HS-27A (cell line): ENCODE data around the gene KRT83.
"Not testable (repeated sequence)": the region's sequence is repeated elsewhere in the genome, so short reads cannot be mapped to it uniquely, and the experiment has no call there.

ENCODE experiments used
- DNase-seq: peaks from one replicate; pipeline ENCODE4 v3.0.0-alpha.2; 2012; ENCODE audit warnings: low read depth, missing footprints

Gene KRT83

DNA sequence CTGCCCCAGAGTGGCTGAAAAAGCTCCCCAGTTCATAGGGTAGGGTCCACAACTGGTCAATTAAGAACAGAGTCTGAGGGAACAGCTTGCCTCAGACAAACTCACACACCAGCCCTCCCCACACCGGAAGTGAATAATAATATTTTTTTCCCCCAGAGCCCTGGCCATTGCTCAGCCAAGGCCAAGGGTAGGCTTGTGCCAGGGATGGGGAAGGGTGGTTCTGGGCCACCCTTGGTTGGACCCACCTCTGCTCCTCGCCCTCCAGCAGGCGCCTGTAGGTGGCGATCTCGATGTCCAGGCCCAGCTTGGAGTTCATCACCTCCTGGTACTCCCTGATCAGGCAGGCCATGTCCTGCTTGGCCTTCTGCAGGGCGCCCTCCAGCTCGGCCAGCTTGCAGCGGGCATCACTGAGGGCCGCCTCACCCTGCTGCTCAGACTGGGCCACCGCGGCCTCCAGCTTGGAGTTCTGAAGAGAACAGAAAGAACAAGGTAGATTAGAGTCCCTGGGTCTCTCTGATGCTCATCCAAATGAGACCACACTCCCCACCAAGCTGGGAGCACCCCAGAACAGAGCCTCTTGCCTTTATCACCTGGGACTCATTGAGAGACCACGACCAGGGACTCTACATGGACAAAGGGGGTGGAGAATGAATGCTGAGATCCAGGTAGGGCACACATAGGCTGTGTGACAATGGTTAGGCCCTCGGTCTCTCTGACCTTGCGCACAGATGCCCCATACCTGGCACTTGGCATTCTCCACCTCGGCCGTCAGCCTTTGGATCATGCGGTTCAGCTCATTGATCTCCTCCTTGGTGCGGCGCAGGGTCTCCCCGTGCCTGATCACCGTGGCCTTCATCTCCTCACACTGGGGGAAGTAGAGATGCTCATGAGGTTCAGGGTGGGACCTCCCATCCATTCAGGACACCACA is 34.1 kb downstream of the KRT83 start:
- not testable (repeated sequence) for DNase-seq

DNA sequence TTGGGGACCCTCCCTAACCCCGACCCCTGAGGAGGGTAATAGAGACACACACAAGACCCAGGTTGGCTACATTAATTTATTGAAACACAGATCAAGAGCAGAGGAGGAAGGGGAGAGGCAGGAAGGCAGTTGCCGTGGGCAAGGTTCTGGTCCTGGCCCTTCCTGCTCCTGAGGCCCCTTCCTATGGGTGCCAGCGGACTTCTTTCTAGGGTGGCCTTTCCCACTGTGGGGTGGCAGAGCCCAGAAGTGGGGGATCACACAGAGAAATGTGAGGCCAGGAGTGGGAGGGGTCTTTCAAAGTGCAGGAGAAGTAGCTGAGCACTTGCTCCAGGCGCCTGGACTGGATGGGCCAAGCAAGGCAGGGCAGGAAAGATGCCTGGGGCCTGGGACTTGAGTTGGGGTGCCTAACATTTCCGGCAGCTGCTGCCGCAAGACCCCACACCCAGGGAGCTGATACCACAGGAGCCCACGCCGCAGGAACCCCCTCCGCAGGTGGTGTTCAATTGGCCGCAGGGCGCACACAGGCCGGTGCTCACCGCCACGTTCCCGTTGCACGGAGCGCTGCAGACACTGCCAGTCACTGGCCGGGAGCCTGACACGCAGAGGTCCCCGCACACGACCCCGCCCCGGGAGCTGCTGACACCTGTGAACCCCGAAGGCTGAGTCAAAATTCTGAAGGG is 35.2 kb downstream of the KRT83 start:
- DNase-seq = no peak

DNA sequence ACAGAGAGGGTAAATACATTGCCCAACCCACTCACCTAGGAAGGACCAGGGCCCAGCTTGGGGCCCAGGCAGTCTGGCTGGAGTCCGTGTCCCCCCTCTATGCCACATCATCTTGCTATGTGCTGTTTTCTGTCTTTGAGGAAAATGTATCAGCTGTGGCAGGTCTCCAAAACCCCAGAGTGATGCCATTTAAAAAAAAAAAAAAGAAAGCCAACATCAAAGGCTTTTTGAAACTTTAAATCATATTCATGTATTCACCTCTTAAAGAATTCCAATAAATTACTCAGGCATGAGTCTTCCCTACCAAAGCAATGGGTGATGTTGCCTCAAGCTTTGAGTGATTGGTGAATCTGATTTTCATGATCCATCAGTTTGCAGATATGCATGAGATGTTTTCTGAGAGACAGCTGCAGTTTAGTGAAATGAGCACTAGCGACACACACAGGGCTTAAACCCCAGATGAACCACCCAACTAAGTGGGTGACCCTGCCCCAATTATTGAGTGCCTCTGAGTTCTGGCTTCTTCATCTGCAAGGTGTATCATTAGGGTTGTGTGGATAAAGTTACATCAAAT is 35.9 kb downstream of the KRT83 start:
- peak; percentile 87 for DNase-seq

DNA sequence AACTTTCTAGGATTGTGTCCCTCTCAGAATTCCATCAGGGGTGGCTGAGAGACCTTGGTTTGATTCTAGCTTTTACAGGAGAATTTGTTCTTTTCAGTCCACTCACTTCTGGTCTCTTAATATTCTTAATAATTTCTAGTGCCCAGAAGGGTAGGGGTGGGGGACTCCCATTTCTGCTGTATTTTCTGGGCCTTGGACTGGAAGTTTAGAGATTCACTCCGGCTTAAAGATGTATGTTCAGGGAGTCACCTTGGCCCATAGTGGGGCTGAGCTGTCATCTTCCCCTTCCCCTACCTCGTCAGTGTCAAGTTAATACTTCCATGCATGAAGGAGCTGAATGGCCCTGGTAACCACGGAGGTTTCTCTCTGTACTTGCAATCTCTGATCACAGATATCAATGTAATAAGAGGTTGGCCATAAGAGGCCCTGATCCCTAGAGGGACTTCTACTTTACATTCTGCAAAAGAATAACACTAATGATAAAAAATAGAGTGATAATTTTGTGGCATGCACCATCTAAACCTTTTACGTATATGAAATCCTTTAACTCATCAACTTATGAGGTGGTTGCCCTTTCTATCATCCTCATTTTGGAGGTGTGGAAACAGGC is 36.5 kb downstream of the KRT83 start:
- DNase-seq = no peak

DNA sequence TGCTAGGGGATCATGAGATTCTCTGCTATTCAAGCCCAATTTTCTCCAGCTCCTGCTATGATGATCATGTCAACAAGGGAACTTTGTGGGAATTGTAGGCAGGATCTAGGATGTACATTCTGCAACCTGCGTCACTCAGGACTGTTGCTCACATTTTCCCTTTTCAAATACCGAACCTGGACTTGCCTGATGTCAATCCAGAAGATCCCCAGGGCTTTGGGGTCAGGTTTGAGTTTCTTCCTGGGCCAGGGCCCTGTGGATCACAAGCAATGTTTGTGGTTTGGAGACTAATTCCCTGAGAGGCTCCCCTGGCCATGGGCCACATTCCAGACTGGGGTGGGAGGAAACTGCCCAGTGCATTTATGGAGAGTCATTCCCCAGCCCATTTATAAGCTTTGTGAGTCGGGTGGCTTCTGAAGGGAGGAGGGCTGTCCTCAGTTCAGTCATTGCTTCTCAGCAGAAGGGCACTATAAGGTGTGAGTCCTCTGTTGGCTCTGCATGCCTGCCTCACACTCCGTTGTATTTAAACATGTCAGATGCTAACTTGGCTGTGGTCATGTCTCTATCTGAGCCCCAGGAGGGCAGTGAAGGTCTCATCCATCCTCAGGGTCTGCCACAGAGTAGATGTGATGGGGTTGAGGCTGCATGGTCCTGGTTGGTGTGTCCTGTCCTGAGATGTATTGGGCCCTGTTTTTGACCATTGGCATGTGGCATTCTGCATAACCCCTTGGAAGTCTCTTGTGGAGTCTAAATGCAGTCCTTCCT is 40.2 kb downstream of the KRT83 start:
- DNase-seq = peak; percentile 97

DNA sequence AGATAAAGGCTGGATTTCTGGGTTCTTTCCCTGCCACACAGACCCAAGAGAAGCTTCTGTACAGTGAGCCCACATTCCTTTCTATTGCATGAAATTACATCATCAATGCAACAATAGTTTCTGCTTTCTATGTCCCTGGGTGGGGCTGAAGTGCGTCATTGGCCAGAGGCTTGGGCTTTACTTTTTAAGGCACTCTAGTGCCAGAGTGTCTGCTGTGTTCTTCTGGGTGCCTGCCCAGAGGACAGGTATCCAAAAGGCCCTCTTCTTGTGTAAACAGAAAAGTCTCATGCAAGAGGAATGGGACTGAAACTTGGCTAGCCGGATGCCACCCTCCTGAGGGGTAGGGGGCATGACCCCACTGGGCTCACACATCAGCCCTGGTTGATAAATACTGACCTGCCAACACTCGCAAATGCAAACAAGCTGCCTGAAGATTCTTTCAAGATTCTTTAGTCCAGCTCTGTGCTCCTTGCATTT is 40.8 kb downstream of the KRT83 start:
- peak; percentile 94 for DNase-seq

DNA sequence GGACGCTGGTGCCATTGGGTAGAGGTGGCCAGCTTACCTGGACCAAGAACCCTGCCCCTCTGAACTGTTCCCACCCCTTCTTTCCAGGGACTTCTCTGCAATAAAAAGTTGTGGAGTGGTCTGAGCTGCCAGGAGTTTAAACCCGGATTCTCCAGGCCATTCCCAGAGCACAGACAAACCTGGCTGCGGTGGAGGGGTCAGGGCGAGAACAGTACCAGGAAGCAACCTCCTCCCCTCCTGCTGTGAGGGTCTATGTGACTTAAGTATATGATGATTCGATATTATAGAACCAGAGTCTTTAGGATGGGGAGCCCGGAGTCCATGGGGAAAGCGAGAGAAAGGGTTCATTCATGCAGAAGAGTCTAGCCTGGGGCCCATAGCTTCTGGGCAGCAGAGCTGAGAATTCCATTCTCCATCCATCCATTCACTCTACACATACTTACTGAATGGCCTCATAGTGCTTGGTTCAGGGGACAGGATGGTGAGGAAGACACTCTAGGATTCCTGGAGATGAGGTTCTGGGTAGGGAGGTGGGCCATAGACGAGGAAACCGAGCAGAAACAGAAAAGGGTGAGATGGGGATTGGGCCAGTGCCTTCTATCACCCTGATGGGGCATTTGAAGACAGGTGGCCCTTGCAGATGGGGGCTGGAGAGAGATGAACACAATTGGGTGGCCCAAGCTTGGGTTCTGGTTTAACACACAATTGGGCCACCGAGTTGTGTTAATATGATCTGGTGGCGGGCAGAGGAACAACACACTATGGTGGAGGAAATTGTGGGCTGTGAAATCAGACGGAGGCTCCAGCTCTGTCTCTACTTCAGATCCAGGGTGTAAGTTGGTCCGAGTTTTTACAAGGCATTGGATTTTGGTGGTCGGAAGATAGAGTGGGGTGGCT is 41.5 kb downstream of the KRT83 start:
- no peak for DNase-seq

DNA sequence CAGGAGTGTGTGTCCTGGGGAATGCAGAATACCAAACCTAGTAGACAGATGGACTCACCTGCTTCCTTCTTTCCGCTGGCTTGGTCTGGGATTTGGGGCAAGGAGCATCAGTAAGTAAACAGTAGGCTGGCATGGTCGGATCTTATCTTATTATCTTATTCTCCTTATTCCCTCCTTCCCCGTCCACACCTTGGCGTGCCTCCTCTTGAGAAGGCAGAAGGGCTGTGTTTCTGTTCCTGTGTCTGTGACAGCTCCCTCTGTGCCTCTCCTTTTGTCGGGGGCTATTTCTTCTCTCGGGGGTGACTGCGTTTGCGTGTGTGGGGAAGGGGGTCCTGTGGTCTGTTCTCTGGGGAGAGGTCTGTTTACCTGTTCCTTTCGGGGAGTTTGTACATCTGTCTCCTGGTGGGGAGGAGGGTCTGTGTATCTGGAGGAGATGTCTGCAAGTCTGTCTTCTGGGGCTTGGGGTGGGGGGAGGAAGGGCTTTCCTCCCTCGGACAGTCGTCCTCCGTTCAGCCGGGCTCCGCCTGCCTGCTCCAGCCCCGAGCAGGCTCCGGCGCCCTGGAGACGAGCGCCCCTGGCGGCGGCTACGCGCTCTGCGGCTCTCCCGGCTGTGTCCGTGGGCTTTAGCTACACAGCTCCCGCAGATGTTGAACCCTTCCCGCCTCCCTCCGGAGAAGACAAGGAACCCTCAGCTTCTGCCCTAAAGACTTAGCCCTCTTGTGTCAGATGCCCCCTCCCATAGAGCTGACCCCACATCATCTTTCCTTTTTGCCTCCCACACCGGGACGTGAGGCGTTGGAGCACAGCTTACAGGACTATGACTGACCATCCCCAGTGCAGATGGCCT is 42.4 kb downstream of the KRT83 start:
- DNase-seq = no peak

DNA sequence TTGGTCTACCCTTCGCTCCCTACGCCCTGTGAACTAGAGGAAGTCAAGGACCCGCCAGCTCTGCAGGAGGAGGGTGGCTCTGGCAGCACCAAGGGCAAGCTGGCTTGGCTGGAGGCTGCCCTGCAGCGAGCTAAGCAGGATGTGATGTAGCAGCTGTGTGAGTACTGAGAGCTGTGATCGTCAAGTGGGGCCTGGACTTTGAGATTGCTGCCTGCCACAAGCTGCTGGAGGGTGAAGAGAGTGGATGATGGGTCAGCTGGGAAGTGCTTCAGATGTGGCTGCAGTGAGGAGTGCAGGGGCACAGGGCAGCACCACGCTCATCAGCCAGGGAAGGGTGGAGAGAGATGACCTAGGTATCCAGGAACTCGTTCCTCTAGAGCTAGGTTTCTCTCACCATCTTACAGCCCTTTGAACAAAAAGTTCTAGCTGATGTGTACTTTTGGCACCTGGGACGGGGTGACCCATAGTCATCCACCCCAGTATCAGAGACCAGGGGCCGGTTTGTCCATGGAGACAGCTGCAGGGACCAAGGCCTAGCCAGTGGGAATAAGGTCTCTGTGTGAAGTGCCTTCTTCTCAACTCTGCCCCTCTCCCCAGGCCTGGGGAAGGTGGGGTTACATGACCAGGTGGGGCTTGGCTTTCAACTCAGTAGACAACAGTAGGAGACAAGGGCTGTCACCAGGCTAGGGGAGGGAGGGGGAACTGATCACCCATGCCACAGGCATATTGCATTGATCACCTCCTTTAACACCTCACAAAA is 43.5 kb downstream of the KRT83 start:
- no peak for DNase-seq

DNA sequence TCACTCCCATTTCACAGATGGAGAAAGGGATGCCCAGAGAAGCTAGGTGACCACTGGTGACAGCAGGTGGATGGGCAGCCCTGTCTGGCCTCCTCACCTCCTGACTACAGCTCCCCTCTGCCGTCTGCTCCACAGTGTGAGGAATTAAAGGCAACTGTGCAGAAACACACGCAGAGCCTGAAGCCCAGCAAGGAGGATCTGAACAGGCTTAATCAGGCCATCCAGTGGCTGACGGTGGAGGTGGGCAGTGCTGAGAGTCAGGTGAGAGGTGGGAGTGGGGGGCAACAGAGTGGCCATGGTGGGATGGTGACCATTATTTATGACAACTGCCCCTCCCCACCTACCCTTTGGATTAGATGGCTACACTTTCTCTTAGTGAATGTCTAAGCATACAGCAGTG is 45.5 kb downstream of the KRT83 start:
- DNase-seq = no peak

DNA sequence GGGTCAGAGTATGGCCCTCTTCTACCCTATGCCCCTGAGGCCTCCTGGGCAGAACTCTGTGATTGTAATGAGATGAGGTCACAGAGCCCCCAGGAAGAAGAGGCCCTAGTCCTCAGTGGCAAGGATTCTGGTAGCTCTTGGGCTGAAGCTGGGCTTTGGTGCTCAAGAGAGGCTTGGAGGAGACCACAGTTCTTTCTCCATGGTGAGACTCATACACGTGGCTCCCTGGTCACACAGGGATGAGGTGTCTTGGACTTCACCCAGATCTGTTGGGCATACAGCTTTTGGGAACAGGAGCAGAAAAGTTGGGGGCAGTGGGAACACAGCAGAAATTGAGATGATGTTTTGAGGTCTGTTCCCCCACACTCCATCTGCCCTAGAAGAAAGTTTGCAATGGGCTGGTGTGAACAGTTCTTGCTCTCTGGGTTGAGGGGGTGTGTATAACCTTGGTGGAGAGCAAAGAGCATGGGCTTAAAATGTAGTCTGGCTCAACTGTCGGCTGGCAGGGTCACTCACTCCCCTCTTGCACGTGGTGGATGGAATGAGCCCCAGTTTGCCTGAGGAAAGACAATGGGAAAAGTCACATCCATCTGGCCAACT is 46.6 kb downstream of the KRT83 start, which contains the start of gene KRT86:
TSS of gene KRT86 (plus strand) at position 125 of the 600 bp plus-strand sequence. CDS start 27,272 bp downstream, outside the sequence.
- DNase-seq = no peak

DNA sequence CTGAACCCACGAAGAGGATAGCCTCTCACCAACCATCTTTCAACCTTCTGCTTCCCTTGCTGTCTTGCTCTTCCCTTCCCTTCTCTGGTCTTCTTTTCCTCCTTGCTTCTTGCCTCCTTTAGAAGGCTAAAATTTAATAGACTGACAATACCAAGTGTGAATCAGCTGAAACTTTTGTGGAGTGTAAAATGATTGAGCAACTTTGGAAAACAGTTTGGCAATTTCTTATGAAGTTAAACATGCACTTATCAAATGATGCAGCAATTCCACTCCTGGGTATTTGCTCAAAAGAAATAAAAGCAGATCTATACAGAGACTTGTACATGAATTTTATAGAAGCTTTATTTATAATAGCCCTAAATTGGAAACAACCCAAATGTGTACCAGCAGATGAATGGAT is 50.0 kb downstream of the KRT83 start:
- no peak for DNase-seq

DNA sequence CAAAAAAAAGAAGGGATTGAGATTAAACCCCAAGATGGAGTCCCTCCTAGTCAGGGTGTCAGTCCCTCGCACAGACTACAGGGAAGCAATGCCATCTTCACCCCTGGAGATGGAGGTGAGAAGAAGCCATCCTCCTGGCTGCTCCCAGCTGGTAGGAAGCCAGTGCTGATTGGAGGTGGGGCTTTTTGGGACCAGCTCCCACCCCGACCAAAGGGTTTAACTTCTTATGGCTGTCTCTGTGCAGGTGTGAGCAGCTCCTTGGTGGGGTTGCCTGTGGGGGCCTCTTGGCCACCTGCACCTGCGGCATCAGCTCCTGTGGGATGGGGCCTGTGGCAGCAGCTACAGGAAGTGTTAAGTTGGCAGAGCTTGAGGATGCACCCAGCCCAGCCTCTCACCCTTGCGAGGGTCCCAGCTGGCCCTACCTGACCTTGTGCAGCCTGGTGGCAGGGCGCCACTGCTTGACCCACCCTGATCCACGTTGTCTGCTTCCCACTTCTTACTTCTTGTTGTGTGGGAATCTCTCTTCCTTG is 50.6 kb downstream of the KRT83 start:
- no peak for DNase-seq

DNA sequence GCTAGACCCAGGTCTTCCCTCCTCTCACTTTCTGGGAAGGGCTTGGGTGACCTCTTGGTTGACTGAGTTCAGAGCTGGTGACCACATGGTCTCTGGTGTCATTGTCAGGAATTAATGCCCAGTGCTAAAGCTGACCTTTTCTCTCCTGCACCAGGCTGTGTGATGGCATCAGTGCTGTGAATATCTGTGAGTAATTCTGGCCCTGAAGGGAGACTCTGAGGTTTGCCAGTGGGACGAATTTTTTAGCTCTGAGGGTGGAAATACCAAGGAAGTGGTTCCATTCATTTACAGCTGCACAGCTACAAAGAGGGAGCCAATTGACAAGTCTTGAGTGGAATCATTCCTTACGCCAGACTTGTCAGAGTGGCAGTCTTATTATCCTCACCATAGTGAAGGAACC is 53.0 kb downstream of the KRT83 start:
- no peak for DNase-seq

DNA sequence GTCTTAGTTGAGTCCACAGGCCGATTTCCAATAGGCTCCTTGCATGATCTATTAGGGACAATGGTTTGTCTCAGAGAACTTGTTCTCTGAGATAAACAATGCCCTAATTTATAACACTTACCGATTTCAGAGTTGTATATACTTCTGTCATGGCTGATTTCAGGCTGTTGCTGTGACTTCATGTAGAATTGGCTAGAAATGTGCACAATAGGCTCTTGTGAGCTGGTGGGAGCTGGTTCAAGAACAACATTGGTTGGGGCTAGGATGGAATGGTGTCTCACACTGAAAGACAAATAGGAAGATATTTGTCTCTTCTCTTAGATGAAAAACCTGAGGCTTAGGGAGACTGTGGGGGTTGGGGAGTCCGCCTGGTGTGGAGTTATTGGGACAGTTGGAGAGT is 53.5 kb downstream of the KRT83 start:
- no peak for DNase-seq

DNA sequence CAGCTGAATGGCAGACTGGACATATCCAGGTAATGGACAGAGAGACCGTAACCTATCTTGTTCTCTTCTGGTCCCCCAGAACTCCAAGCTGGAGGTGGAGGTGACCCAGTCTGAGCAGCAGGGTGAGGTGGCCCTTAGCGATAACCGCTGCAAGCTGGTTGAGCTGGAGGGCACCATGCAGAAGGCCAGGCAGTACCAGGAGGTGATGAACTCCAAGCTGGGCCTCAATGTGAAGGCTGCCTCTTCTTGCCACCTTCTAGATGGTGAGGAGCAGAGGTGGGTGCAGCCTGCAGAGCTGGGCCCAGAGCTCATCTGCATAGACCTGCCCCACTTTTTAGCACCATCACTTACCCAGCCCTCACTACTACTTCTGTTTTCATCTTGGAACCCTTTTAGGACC is 53.9 kb downstream of the KRT83 start:
- no peak for DNase-seq

DNA sequence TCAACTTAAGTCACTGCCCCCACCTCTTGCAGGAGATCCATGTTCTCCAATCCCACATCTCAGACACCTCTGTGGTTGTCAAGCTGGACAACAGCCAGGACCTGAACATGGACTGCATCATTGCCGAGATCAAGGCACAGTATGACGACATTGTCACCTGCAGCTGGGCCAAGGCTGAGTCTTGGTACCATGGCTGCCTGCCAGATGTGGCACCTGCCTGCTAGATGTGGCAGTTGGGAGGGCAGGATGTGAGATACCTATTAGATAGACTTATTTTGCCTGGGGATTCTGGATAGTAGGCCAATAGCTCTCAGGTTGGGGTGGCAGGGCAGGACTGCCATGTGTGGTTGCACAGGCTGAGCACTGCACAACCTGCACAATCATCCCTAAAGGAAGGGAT is 54.7 kb downstream of the KRT83 start:
- no peak for DNase-seq

DNA sequence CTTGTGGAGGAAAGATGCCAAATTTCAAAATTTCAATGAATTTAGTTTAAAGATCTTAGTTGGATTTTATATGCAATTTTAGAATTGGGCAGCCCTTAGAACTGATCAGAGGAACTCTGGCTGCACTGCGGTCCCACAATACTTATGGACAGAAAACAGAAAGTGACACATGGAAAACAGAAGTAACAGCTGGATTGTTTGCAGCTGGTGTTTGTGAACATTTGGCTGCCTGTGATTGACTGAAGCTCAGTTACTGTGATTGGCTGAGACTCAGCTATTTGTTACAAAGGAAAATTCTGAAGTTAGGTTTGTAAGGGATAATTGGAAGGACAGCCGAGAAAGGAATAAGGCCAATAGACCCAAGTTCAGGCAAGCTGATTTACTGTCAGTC is 56.8 kb downstream of the KRT83 start:
- no peak for DNase-seq
